Uterus (tissue), 2 donors: Measurements from ENCODE around the gene MPP1.

Experiments
- POLR2A ChIP-seq, 2 donors: fragments of 450-650 bp; IDR thresholded peaks; one replicate each; pipeline ENCODE4 v1.6.1; 2016; ENCODE audit warnings: antibody characterized with exemption in 2 of 2, mild to moderate bottlenecking in 1 of 2, moderate library complexity in 1 of 2
- TF ChIP-seq, protein P1 (sequence below), 4 experiments: fragments of 200-600 bp in 2 of 4; fragments of 450-650 bp in 2 of 4; sonication (generic) in 2 of 4; IDR thresholded peaks; one replicate each; pipeline ENCODE4 v1.5.1; 2016 to 2019; ENCODE audit warnings: antibody characterized with exemption in 4 of 4, mild to moderate bottlenecking in 2 of 4, moderate library complexity in 1 of 4

- TF ChIP-seq, protein P1, sequence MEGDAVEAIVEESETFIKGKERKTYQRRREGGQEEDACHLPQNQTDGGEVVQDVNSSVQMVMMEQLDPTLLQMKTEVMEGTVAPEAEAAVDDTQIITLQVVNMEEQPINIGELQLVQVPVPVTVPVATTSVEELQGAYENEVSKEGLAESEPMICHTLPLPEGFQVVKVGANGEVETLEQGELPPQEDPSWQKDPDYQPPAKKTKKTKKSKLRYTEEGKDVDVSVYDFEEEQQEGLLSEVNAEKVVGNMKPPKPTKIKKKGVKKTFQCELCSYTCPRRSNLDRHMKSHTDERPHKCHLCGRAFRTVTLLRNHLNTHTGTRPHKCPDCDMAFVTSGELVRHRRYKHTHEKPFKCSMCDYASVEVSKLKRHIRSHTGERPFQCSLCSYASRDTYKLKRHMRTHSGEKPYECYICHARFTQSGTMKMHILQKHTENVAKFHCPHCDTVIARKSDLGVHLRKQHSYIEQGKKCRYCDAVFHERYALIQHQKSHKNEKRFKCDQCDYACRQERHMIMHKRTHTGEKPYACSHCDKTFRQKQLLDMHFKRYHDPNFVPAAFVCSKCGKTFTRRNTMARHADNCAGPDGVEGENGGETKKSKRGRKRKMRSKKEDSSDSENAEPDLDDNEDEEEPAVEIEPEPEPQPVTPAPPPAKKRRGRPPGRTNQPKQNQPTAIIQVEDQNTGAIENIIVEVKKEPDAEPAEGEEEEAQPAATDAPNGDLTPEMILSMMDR (IDR thresholded peaks at IDR 0.05), result no peak
- TF ChIP-seq POLR2A (IDR thresholded peaks at IDR 0.05), result no peak
These were observed 4.6 kb downstream of the MPP1 start for GRCh38 chrX:154800478-154801210.
